Astrocyte (in vitro differentiated cells and primary cell): Measurements from ENCODE around the gene RTTN. TPM values are rescaled to one million over a fixed set of nuclear protein-coding genes. Genes with fewer than 3 reads are reported as not detected.

Experiments
- DNase-seq: peaks from one replicate; pipeline ENCODE4 v3.0.0-alpha.2; 2010; ENCODE audit warnings: low read depth
- FAIRE-seq: peaks from 2 replicates; lab custom pipeline; 2011; peaks lifted over from hg19 to GRCh38; lab: Jason Lieb, UNC
- H2AFZ ChIP-seq: 2 replicates; pipeline ENCODE4 v1.6.0; 2012; ENCODE audit warnings: low read depth, low read length, inconsistent platforms
- H3K27ac ChIP-seq: 2 replicates; pipeline ENCODE4 v1.5.1; 2011; ENCODE audit warnings: low read depth, low read length, inconsistent platforms
- H3K27me3 ChIP-seq: 2 replicates; pipeline ENCODE4 v1.6.0; 2011; ENCODE audit warnings: low read length, inconsistent platforms; ENCODE audit not compliant: insufficient read depth
- H3K36me3 ChIP-seq: 2 replicates; pipeline ENCODE4 v1.5.1; 2011; ENCODE audit warnings: low read length, inconsistent platforms; ENCODE audit not compliant: insufficient read depth
- H3K4me1 ChIP-seq: 2 replicates; pipeline ENCODE4 v1.5.1; 2011; ENCODE audit warnings: low read length, inconsistent platforms; ENCODE audit not compliant: insufficient read depth
- H3K4me2 ChIP-seq: 2 replicates; pipeline ENCODE4 v1.6.0; 2012; ENCODE audit warnings: low read length, inconsistent platforms
- H3K4me3 ChIP-seq: 2 replicates; pipeline ENCODE4 v1.5.1; 2011; ENCODE audit warnings: low read depth, mild to moderate bottlenecking, low read length, inconsistent platforms; ENCODE audit not compliant: insufficient read depth
- H3K79me2 ChIP-seq: 2 replicates; pipeline ENCODE4 v1.6.0; 2012; ENCODE audit warnings: mild to moderate bottlenecking, low read length, inconsistent platforms; ENCODE audit not compliant: insufficient read depth
- H3K9ac ChIP-seq: 2 replicates; pipeline ENCODE4 v1.6.0; 2012; ENCODE audit warnings: mild to moderate bottlenecking, low read length, inconsistent platforms
- H3K9me3 ChIP-seq: 2 replicates; pipeline ENCODE4 v1.5.1; 2012; ENCODE audit warnings: low read depth, mild to moderate bottlenecking, low read length, inconsistent platforms; ENCODE audit not compliant: insufficient read depth
- H4K20me1 ChIP-seq: 2 replicates; pipeline ENCODE4 v1.6.0; 2012; ENCODE audit warnings: low read length, inconsistent platforms; ENCODE audit not compliant: insufficient read depth
- H3K27ac Mint-ChIP-seq: one replicate; pipeline ENCODE4 v1.8.0; 2021; ENCODE audit warnings: mild to moderate bottlenecking, mixed read lengths; ENCODE audit not compliant: unreplicated experiment
- H3K27me3 Mint-ChIP-seq: one replicate; pipeline ENCODE4 v1.8.0; 2021; ENCODE audit warnings: low read depth, mixed read lengths; ENCODE audit not compliant: unreplicated experiment
- H3K36me3 Mint-ChIP-seq: one replicate; pipeline ENCODE4 v1.8.0; 2021; ENCODE audit warnings: low read depth, mixed read lengths; ENCODE audit not compliant: unreplicated experiment
- H3K4me1 Mint-ChIP-seq: one replicate; pipeline ENCODE4 v1.8.0; 2021; ENCODE audit warnings: low read depth, mixed read lengths; ENCODE audit not compliant: unreplicated experiment
- H3K4me3 Mint-ChIP-seq: one replicate; pipeline ENCODE4 v1.8.0; 2021; ENCODE audit warnings: mild to moderate bottlenecking, moderate library complexity, mixed read lengths; ENCODE audit not compliant: unreplicated experiment
- H3K9me3 Mint-ChIP-seq: one replicate; pipeline ENCODE4 v1.8.0; 2021; ENCODE audit warnings: mild to moderate bottlenecking, mixed read lengths; ENCODE audit not compliant: unreplicated experiment
- EZH2 ChIP-seq: IDR thresholded peaks from 2 replicates; pipeline ENCODE4 v1.6.1; 2012; ENCODE audit warnings: mild to moderate bottlenecking, low read length, inconsistent platforms; ENCODE audit not compliant: insufficient read depth
- total RNA-seq: library from RNA; stranded (reverse); gene quantifications from 2 replicates; pipeline ENCODE4 v1.2.1, GENCODE V29; 2021
- TF ChIP-seq, protein P1 (sequence below): IDR thresholded peaks from 2 replicates; pipeline ENCODE4 v1.5.1; 2011; ENCODE audit warnings: low read depth, mild to moderate bottlenecking, inconsistent platforms, low read length, moderate library complexity; ENCODE audit not compliant: insufficient read depth

Gene RTTN
- total RNA-seq, 1 donor from 2014 or later: 6.3 TPM

DNA sequence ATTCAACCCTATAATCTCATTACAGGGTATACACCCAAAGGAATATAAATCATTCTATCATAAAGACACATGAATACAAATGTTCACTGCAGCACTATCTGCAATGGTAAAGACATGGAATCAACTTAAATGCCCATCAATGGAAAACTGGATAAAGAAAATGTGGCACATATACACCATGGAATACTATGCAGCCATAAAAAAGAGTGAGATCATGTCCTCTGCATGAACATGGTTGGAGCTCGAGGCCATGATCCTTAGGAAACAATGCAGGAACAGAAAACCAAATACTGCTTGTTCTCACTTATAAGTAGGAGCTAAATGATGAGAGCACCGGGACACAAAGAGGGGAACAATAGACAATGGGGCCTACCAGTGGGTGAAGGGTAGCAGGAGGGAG is 169.3 kb downstream of the RTTN start:
- no peaks in the 10 kb centered on the region for H4K20me1 ChIP-seq
- no peak overlapping the region for H3K9ac ChIP-seq
- peaks cover 2% of the 10 kb centered on the region for H3K36me3 ChIP-seq
- Mint-ChIP-seq H3K4me3 (no peak overlapping the region), H3K27me3 (no peaks in the 10 kb centered on the region), H3K9me3 (peaks cover 3% of the 10 kb centered on the region), H3K36me3 (peaks cover 2% of the 10 kb centered on the region), H3K4me1 (no peaks in the 10 kb centered on the region), H3K27ac (no peak overlapping the region)
- TF ChIP-seq EZH2: no peak
- TF ChIP-seq, protein P1, sequence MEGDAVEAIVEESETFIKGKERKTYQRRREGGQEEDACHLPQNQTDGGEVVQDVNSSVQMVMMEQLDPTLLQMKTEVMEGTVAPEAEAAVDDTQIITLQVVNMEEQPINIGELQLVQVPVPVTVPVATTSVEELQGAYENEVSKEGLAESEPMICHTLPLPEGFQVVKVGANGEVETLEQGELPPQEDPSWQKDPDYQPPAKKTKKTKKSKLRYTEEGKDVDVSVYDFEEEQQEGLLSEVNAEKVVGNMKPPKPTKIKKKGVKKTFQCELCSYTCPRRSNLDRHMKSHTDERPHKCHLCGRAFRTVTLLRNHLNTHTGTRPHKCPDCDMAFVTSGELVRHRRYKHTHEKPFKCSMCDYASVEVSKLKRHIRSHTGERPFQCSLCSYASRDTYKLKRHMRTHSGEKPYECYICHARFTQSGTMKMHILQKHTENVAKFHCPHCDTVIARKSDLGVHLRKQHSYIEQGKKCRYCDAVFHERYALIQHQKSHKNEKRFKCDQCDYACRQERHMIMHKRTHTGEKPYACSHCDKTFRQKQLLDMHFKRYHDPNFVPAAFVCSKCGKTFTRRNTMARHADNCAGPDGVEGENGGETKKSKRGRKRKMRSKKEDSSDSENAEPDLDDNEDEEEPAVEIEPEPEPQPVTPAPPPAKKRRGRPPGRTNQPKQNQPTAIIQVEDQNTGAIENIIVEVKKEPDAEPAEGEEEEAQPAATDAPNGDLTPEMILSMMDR: no peak
- no peak for FAIRE-seq
- no peak overlapping the region for H2AFZ ChIP-seq
- H3K4me1 ChIP-seq: no peaks in the 10 kb centered on the region
- H3K9me3 ChIP-seq: no peaks in the 10 kb centered on the region
- no peak overlapping the region for H3K27ac ChIP-seq
- no peak overlapping the region for H3K4me3 ChIP-seq
- no peak overlapping the region for H3K4me2 ChIP-seq
- H3K79me2 ChIP-seq: no peaks in the 10 kb centered on the region
- no peak for DNase-seq
- no peaks in the 10 kb centered on the region for H3K27me3 ChIP-seq

DNA sequence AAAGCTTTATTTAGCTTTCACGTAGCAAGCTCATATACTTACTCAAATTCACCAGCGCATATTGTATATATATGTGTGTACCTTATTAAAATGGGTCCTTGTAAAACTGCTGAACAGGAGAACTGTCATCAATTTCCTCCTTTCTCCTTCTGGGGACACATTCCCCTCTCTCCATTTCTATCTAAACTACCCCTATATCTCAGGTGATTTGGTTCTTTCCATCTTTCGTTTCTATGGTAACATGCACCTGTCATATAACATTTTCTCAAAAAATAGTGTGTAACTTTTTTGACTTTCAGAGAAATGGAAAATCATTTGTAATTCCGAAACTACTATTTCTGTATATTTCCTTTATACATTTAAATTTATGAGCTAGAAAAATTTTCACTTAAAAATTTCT is 174.3 kb downstream of the RTTN start:
- Histone ChIP-seq H3K27me3 (no peaks in the 10 kb centered on the region), H3K79me2 (no peaks in the 10 kb centered on the region), H3K4me2 (no peak overlapping the region), H3K27ac (no peak overlapping the region), H3K36me3 (no peaks in the 10 kb centered on the region), H3K9ac (no peak overlapping the region), H3K9me3 (no peaks in the 10 kb centered on the region), H3K4me3 (no peak overlapping the region), H2AFZ (no peak overlapping the region), H4K20me1 (no peaks in the 10 kb centered on the region), H3K4me1 (no peaks in the 10 kb centered on the region)
- H3K9me3 Mint-ChIP-seq: peaks cover under 1% of the 10 kb centered on the region
- no peak overlapping the region for H3K27ac Mint-ChIP-seq
- no peak for TF ChIP-seq EZH2
- TF ChIP-seq, protein P1: no peak
- H3K27me3 Mint-ChIP-seq: no peaks in the 10 kb centered on the region
- no peak for DNase-seq
- H3K4me3 Mint-ChIP-seq: no peak overlapping the region
- no peaks in the 10 kb centered on the region for H3K4me1 Mint-ChIP-seq
- peak; percentile 54 for FAIRE-seq
- H3K36me3 Mint-ChIP-seq: peaks cover under 1% of the 10 kb centered on the region

DNA sequence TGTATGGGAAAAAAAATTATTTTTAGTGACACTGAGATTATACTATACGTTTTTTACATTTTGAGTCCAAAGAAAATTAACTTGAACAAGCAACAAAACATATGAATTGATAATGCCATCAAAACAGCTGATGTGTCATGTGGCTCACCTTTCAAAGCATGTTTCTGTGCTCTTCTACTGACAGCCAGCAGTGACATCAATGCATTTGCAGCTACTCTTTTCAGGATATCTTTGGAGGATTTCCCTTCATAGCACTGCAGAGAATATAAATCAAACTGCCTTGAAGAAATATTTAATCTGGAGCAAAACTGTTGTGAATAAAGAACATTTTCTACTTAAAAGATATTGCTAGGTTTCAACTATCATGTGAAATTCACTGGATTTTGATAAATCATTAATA is 174.8 kb downstream of the RTTN start:
- no peaks in the 10 kb centered on the region for H3K27me3 Mint-ChIP-seq
- H3K79me2 ChIP-seq: no peaks in the 10 kb centered on the region
- no peak for DNase-seq

More for the DNA sequence above, 174.8 kb downstream of the RTTN start:
- H3K36me3 Mint-ChIP-seq: no peaks in the 10 kb centered on the region
- H3K9me3 Mint-ChIP-seq: no peaks in the 10 kb centered on the region
- no peak for FAIRE-seq
- Histone ChIP-seq H3K4me3 (no peak overlapping the region), H3K4me1 (no peaks in the 10 kb centered on the region), H4K20me1 (no peaks in the 10 kb centered on the region), H2AFZ (no peak overlapping the region), H3K27ac (no peak overlapping the region), H3K27me3 (no peaks in the 10 kb centered on the region), H3K36me3 (no peaks in the 10 kb centered on the region), H3K9me3 (no peaks in the 10 kb centered on the region), H3K9ac (no peak overlapping the region), H3K4me2 (no peak overlapping the region)
- no peak overlapping the region for H3K4me3 Mint-ChIP-seq
- TF ChIP-seq, protein P1: no peak
- TF ChIP-seq EZH2: no peak
- H3K27ac Mint-ChIP-seq: no peak overlapping the region
- H3K4me1 Mint-ChIP-seq: no peaks in the 10 kb centered on the region
